ENCODE data around the gene ARFRP1.

- no peak for TF ChIP-seq TAF1 (IDR thresholded peaks at IDR 0.05; ENCODE audit: borderline replicate concordance, low read depth, low read length)
- TF ChIP-seq POLR2AphosphoS5 (IDR thresholded peaks at IDR 0.05; ENCODE audit: low read depth, low read length): no peak
- no peak for TF ChIP-seq POLR2A (IDR thresholded peaks at IDR 0.05; ENCODE audit: low read depth, low read length)
Observed at GRCh38 chr20:63741354-63741675, 33.5 kb upstream of the ARFRP1 start.

All from GM12892 (cell line).